ENCODE measurements around the gene CTAG1B.
"Not testable (repeated sequence)": the region's sequence is repeated elsewhere in the genome, so short reads cannot be mapped to it uniquely, and the experiment has no call there.

CTAG1B gene

GRCh38 chrX:154619182-154619581, at the start of gene CTAG1B:
Gene CTAG1B (minus strand): TSS chrX:154619282. CDS start chrX:154619218, 64 bp downstream.
- DNase-seq (ENCODE audit: low read depth) = not testable (repeated sequence)

GRCh38 chrX:154661899-154662298, 42.8 kb upstream of the CTAG1B start:
- DNase-seq (ENCODE audit: low read depth) = no peak

GRCh38 chrX:154661170-154661569, 42.1 kb upstream of the CTAG1B start:
- no peak for DNase-seq (ENCODE audit: low read depth)

GRCh38 chrX:154660541-154660940, 41.5 kb upstream of the CTAG1B start:
- no peak for DNase-seq (ENCODE audit: low read depth)

- DNase-seq (ENCODE audit: low read depth) = no peak
These were observed 39.9 kb upstream of the CTAG1B start for GRCh38 chrX:154658957-154659356.

GRCh38 chrX:154658187-154658586, 39.1 kb upstream of the CTAG1B start:
- no peak for DNase-seq (ENCODE audit: low read depth)

- DNase-seq (ENCODE audit: low read depth) = no peak
These were observed 38.2 kb upstream of the CTAG1B start for GRCh38 chrX:154657226-154657805.

GRCh38 chrX:154655786-154656185, 36.7 kb upstream of the CTAG1B start:
- DNase-seq (ENCODE audit: low read depth) = no peak

- no peak for DNase-seq (ENCODE audit: low read depth)
These were observed 36.3 kb upstream of the CTAG1B start for GRCh38 chrX:154655346-154655745.

GRCh38 chrX:154654925-154655324, 35.8 kb upstream of the CTAG1B start:
- no peak for DNase-seq (ENCODE audit: low read depth)

- no peak for DNase-seq (ENCODE audit: low read depth)
These were observed 35.3 kb upstream of the CTAG1B start for GRCh38 chrX:154654372-154654771.

- DNase-seq (ENCODE audit: low read depth) = not testable (repeated sequence)
These were observed 34.3 kb upstream of the CTAG1B start, which contains the start of gene CTAG2 for GRCh38 chrX:154653413-154653812. Gene CTAG2 (minus strand): TSS chrX:154653579. CDS start chrX:154653515, 64 bp downstream.

GRCh38 chrX:154653048-154653401, 33.9 kb upstream of the CTAG1B start:
- DNase-seq (ENCODE audit: low read depth) = no peak

GRCh38 chrX:154652311-154653047, 33.4 kb upstream of the CTAG1B start:
- DNase-seq (ENCODE audit: low read depth) = no peak

- DNase-seq (ENCODE audit: low read depth) = no peak
These were observed 31.1 kb upstream of the CTAG1B start for GRCh38 chrX:154650221-154650510.

GRCh38 chrX:154649503-154650220, 30.6 kb upstream of the CTAG1B start:
- DNase-seq (ENCODE audit: low read depth) = no peak

- DNase-seq (ENCODE audit: low read depth) = no peak
These were observed 29.8 kb upstream of the CTAG1B start for GRCh38 chrX:154648931-154649330.

GRCh38 chrX:154645745-154646378, 26.8 kb upstream of the CTAG1B start:
- not testable (repeated sequence) for DNase-seq (ENCODE audit: low read depth)

- not testable (repeated sequence) for DNase-seq (ENCODE audit: low read depth)
These were observed 24.6 kb upstream of the CTAG1B start for GRCh38 chrX:154643708-154644107.

- DNase-seq (ENCODE audit: low read depth) = not testable (repeated sequence)
These were observed 22.7 kb upstream of the CTAG1B start for GRCh38 chrX:154641740-154642139.

- not testable (repeated sequence) for DNase-seq (ENCODE audit: low read depth)
These were observed 14.6 kb upstream of the CTAG1B start for GRCh38 chrX:154633661-154634060.

GRCh38 chrX:154630949-154631348, 11.9 kb upstream of the CTAG1B start:
- DNase-seq (ENCODE audit: low read depth) = not testable (repeated sequence)

GRCh38 chrX:154628960-154629359, 9.9 kb upstream of the CTAG1B start:
- not testable (repeated sequence) for DNase-seq (ENCODE audit: low read depth)

Measured in non-pigmented ciliary epithelial cell (primary cell).